ENCODE results near the gene CCT7. TPM values are rescaled to one million over a fixed set of nuclear protein-coding genes. Genes with fewer than 3 reads are reported as not detected.
A peak's percentile ranks its signal among the peaks of the same experiment; 100 is the strongest.

The CCT7 gene
- total and polyA plus RNA-seq, 8 donors = 124 to 243 (median 147) TPM

- peak in 1 of 2 donors; percentile 12 for DNase-seq
- H3K9me3 ChIP-seq = peaks cover 0 to 6% (median 0%) of the 10 kb centered on the region in 4 donors
- H3K4me1 ChIP-seq = peaks cover 11 to 17% (median 12%) of the 10 kb centered on the region in 4 donors
- intact Hi-C loops (cut with DNase I; ENCODE audit: low total_unique reads) = no loop called here
- TF ChIP-seq POLR2A (IDR thresholded peaks at IDR 0.05) = no peak
- TF ChIP-seq EP300 (IDR thresholded peaks at IDR 0.05) = no peak
- no peak for TF ChIP-seq CTCF (IDR thresholded peaks at IDR 0.05)
- no peak for TF ChIP-seq POLR2AphosphoS5 (IDR thresholded peaks at IDR 0.05)
- H3K27ac ChIP-seq = peak overlapping the region in 1 of 5 donors; percentile 45
- H3K36me3 ChIP-seq = peaks cover 0 to 3% (median 0%) of the 10 kb centered on the region in 4 donors
- H3K4me3 ChIP-seq = peak overlapping the region; percentile 31 to 51 (median 36)
- 21 to 54% (median 30%) methylated on average over 9 to 22 of the region's 22 CpGs for WGBS, 5 donors
- peaks cover 0 to 50% (median 12%) of the 10 kb centered on the region in 3 donors for H3K27me3 ChIP-seq
Observed at GRCh38 chr2:73269686-73270465, 35.8 kb downstream of the CCT7 start.

GRCh38 chr2:73272270-73272669 is 38.2 kb downstream of the CCT7 start:
- Histone ChIP-seq H3K27me3 (peaks cover 0 to 35% (median 12%) of the 10 kb centered on the region in 3 donors), H3K36me3 (peaks cover 0 to 5% (median 0%) of the 10 kb centered on the region in 4 donors), H3K4me3 (no peak overlapping the region), H3K9me3 (peaks cover 0 to 6% (median 0%) of the 10 kb centered on the region in 4 donors), H3K4me1 (peaks cover 11 to 17% (median 12%) of the 10 kb centered on the region in 4 donors), H3K27ac (no peak overlapping the region)
- TF ChIP-seq EP300 (IDR thresholded peaks at IDR 0.05) (no peak), POLR2AphosphoS5 (IDR thresholded peaks at IDR 0.05) (no peak), CTCF (IDR thresholded peaks at IDR 0.05) (no peak), POLR2A (IDR thresholded peaks at IDR 0.05) (no peak)
- intact Hi-C loops (cut with DNase I; ENCODE audit: low total_unique reads) = no loop called here
- DNase-seq = no peak
- 74 to 93% (median 86%) methylated on average over 1 of the region's 1 CpG for WGBS, 5 donors

GRCh38 chr2:73279852-73280251 is 45.7 kb downstream of the CCT7 start:
- peaks cover 11 to 19% (median 18%) of the 10 kb centered on the region in 4 donors for H3K4me1 ChIP-seq
- H3K4me3 ChIP-seq = no peak overlapping the region
- intact Hi-C loops (cut with DNase I; ENCODE audit: low total_unique reads) = no loop called here
- H3K27ac ChIP-seq = no peak overlapping the region
- H3K27me3 ChIP-seq = peaks cover 0 to 16% (median 9%) of the 10 kb centered on the region in 3 donors
- TF ChIP-seq EP300 (IDR thresholded peaks at IDR 0.05) (no peak), POLR2A (IDR thresholded peaks at IDR 0.05) (no peak), POLR2AphosphoS5 (IDR thresholded peaks at IDR 0.05) (no peak), CTCF (IDR thresholded peaks at IDR 0.05) (no peak)
- no peaks in the 10 kb centered on the region for H3K9me3 ChIP-seq
- H3K36me3 ChIP-seq = peaks cover 0 to 6% (median 0%) of the 10 kb centered on the region in 4 donors
- DNase-seq = no peak
- WGBS, 5 donors = 73 to 78% (median 77%) methylated on average over 9 of the region's 9 CpGs

- Histone ChIP-seq H3K4me1 (peaks cover 14 to 25% (median 23%) of the 10 kb centered on the region in 4 donors), H3K9me3 (no peaks in the 10 kb centered on the region), H3K36me3 (peaks cover 0 to 6% (median 0%) of the 10 kb centered on the region in 4 donors), H3K27me3 (peaks cover 0 to 30% (median 9%) of the 10 kb centered on the region in 3 donors), H3K27ac (no peak overlapping the region), H3K4me3 (no peak overlapping the region)
- DNase-seq = no peak
- no peak for TF ChIP-seq POLR2A (IDR thresholded peaks at IDR 0.05)
- no peak for TF ChIP-seq EP300 (IDR thresholded peaks at IDR 0.05)
- TF ChIP-seq CTCF (IDR thresholded peaks at IDR 0.05) = no peak
- TF ChIP-seq POLR2AphosphoS5 (IDR thresholded peaks at IDR 0.05) = no peak
- intact Hi-C loops (cut with DNase I; ENCODE audit: low total_unique reads) = no loop called here
Observed at GRCh38 chr2:73281244-73281643, 47.1 kb downstream of the CCT7 start.
